CMK (cell line): ENCODE data around the gene SHKBP1.
"Not testable (repeated sequence)": the region's sequence is repeated elsewhere in the genome, so short reads cannot be mapped to it uniquely, and the experiment has no call there.

Experiments used
- DNase-seq: peaks from one replicate; pipeline ENCODE4 v3.0.0-alpha.2; 2010; ENCODE audit warnings: low read depth

The SHKBP1 gene

GRCh38 chr19:40585241-40585981 is 8.7 kb downstream of the SHKBP1 start:
- DNase-seq, result no peak

- DNase-seq, result no peak
Observed at GRCh38 chr19:40585982-40586422, 9.3 kb downstream of the SHKBP1 start.

- DNase-seq, result no peak
Observed at GRCh38 chr19:40586611-40587010, 9.9 kb downstream of the SHKBP1 start.

- DNase-seq, result no peak
Observed at GRCh38 chr19:40588110-40588854, 11.6 kb downstream of the SHKBP1 start.

GRCh38 chr19:40588926-40589569 is 12.4 kb downstream of the SHKBP1 start:
- no peak for DNase-seq

GRCh38 chr19:40589591-40590429 is 13.1 kb downstream of the SHKBP1 start:
- no peak for DNase-seq

GRCh38 chr19:40590464-40591265 is 14.0 kb downstream of the SHKBP1 start:
- DNase-seq, result no peak

- not testable (repeated sequence) for DNase-seq
Observed at GRCh38 chr19:40591724-40592123, 15.1 kb downstream of the SHKBP1 start.

GRCh38 chr19:40592170-40592569 is 15.5 kb downstream of the SHKBP1 start:
- DNase-seq, result no peak

GRCh38 chr19:40594255-40594654 is 17.6 kb downstream of the SHKBP1 start:
- DNase-seq, result no peak

GRCh38 chr19:40594657-40595091 is 18.0 kb downstream of the SHKBP1 start:
- no peak for DNase-seq

GRCh38 chr19:40596608-40597328 is 20.1 kb downstream of the SHKBP1 start:
- no peak for DNase-seq

- no peak for DNase-seq
Observed at GRCh38 chr19:40597329-40597838, 20.7 kb downstream of the SHKBP1 start.

- DNase-seq, result no peak
Observed at GRCh38 chr19:40598121-40598917, 21.6 kb downstream of the SHKBP1 start.

GRCh38 chr19:40598918-40599307 is 22.2 kb downstream of the SHKBP1 start:
- DNase-seq, result no peak

- no peak for DNase-seq
Observed at GRCh38 chr19:40599331-40599901, 22.7 kb downstream of the SHKBP1 start.

- DNase-seq, result no peak
Observed at GRCh38 chr19:40599902-40600569, 23.4 kb downstream of the SHKBP1 start.

GRCh38 chr19:40600570-40601133 is 24.0 kb downstream of the SHKBP1 start:
- no peak for DNase-seq
